Daoy (cell line): ENCODE measurements around the gene PLD4. TPM values are rescaled to one million over a fixed set of nuclear protein-coding genes. Genes with fewer than 3 reads are reported as not detected.
"Not testable (repeated sequence)": the region's sequence is repeated elsewhere in the genome, so short reads cannot be mapped to it uniquely, and the experiment has no call there.

ENCODE experiments used
- DNase-seq: peaks from one replicate; pipeline ENCODE4 v3.0.0-alpha.2; 2015; ENCODE audit warnings: low read depth
- total RNA-seq: library from RNA; depleted of rRNA; stranded (reverse); fragments of >200 nt; shearing (Covaris generic); gene quantifications from 2 replicates; pipeline ENCODE4 v1.2.3, GENCODE V29; 2014

PLD4 gene
- total RNA-seq, 1 experiment from 2014 or later = not detected

GRCh38 chr14:104941508-104942365 lies 17.1 kb downstream of the PLD4 start:
- DNase-seq = no peak

- no peak for DNase-seq
Observed at GRCh38 chr14:104942586-104942985, 17.9 kb downstream of the PLD4 start.

- DNase-seq = not testable (repeated sequence)
Observed at GRCh38 chr14:104943216-104944015, 18.7 kb downstream of the PLD4 start.

GRCh38 chr14:104944016-104944308 lies 19.3 kb downstream of the PLD4 start:
- not testable (repeated sequence) for DNase-seq

- not testable (repeated sequence) for DNase-seq
Observed at GRCh38 chr14:104944436-104945205, 19.9 kb downstream of the PLD4 start.

GRCh38 chr14:104945266-104945665 lies 20.6 kb downstream of the PLD4 start:
- not testable (repeated sequence) for DNase-seq

- not testable (repeated sequence) for DNase-seq
Observed at GRCh38 chr14:104945986-104946965, 21.6 kb downstream of the PLD4 start.

- not testable (repeated sequence) for DNase-seq
Observed at GRCh38 chr14:104947201-104947600, 22.5 kb downstream of the PLD4 start.

- not testable (repeated sequence) for DNase-seq
Observed at GRCh38 chr14:104947881-104948735, 23.4 kb downstream of the PLD4 start.

GRCh38 chr14:104948736-104949031 lies 24.0 kb downstream of the PLD4 start:
- no peak for DNase-seq

- DNase-seq = not testable (repeated sequence)
Observed at GRCh38 chr14:104949406-104949955, 24.8 kb downstream of the PLD4 start.

GRCh38 chr14:104950021-104950420 lies 25.3 kb downstream of the PLD4 start:
- DNase-seq = no peak

- not testable (repeated sequence) for DNase-seq
Observed at GRCh38 chr14:104950701-104951100, 26.0 kb downstream of the PLD4 start.

GRCh38 chr14:104951863-104952657 lies 27.4 kb downstream of the PLD4 start:
- not testable (repeated sequence) for DNase-seq

GRCh38 chr14:104953097-104953496 lies 28.4 kb downstream of the PLD4 start:
- no peak for DNase-seq

GRCh38 chr14:104953896-104954656 lies 29.4 kb downstream of the PLD4 start:
- no peak for DNase-seq

- no peak for DNase-seq
Observed at GRCh38 chr14:104954746-104955395, 30.2 kb downstream of the PLD4 start.

GRCh38 chr14:104955396-104955770 lies 30.7 kb downstream of the PLD4 start:
- no peak for DNase-seq
